PFSK-1 (cell line): ENCODE results near the gene HMCN2.

ENCODE experiments used
- FOXP2 ChIP-seq: optimal IDR thresholded peaks from 2 replicates; pipeline ENCODE3; 2011; ENCODE audit warnings: borderline replicate concordance, control low read depth, inconsistent platforms; ENCODE audit not compliant: insufficient read depth; ENCODE audit errors: extremely low read length, extremely low read depth
- POLR2AphosphoS5 ChIP-seq: IDR thresholded peaks from 2 replicates; pipeline ENCODE4 v1.6.1; 2012; ENCODE audit warnings: low read depth, mild to moderate bottlenecking, control low read depth, low read length, moderate library complexity
- SIN3A ChIP-seq: IDR thresholded peaks from 2 replicates; pipeline ENCODE4 v1.6.1; 2012; ENCODE audit warnings: mild to moderate bottlenecking, low read length, moderate library complexity, borderline replicate concordance; ENCODE audit not compliant: insufficient read depth
- TF ChIP-seq, protein P1 (sequence below), 2 experiments: IDR thresholded peaks; 2 replicates each; pipeline versions ENCODE4 v1.6.1 to v1.8.0; 2011 to 2012; ENCODE audit warnings: low read depth in 2 of 2, low read length in 2 of 2, control low read depth in 1 of 2, inconsistent platforms in 1 of 2, mild to moderate bottlenecking in 1 of 2, moderate library complexity in 1 of 2; ENCODE audit not compliant: insufficient read depth in 1 of 2

DNA sequence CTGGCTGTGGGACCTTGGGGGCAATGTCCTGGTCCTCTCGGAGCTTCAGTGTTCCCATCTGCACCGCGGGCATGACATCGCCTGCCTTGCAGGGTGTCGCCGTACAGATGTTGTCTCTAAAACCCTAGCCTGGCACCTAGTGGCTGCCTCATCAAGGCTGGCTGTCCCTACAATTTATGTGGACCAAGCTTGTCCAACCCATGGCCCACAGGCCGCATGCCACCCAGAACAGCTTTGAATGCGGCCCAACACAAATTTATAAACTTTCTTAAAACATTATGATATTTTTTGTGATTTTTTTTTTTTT is 160.9 kb downstream of the HMCN2 start:
- TF ChIP-seq, protein P1, sequence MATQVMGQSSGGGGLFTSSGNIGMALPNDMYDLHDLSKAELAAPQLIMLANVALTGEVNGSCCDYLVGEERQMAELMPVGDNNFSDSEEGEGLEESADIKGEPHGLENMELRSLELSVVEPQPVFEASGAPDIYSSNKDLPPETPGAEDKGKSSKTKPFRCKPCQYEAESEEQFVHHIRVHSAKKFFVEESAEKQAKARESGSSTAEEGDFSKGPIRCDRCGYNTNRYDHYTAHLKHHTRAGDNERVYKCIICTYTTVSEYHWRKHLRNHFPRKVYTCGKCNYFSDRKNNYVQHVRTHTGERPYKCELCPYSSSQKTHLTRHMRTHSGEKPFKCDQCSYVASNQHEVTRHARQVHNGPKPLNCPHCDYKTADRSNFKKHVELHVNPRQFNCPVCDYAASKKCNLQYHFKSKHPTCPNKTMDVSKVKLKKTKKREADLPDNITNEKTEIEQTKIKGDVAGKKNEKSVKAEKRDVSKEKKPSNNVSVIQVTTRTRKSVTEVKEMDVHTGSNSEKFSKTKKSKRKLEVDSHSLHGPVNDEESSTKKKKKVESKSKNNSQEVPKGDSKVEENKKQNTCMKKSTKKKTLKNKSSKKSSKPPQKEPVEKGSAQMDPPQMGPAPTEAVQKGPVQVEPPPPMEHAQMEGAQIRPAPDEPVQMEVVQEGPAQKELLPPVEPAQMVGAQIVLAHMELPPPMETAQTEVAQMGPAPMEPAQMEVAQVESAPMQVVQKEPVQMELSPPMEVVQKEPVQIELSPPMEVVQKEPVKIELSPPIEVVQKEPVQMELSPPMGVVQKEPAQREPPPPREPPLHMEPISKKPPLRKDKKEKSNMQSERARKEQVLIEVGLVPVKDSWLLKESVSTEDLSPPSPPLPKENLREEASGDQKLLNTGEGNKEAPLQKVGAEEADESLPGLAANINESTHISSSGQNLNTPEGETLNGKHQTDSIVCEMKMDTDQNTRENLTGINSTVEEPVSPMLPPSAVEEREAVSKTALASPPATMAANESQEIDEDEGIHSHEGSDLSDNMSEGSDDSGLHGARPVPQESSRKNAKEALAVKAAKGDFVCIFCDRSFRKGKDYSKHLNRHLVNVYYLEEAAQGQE (IDR thresholded peaks at IDR 0.05; ENCODE audit: insufficient read depth in 1 of 2, low read depth in 2 of 2, low read length in 2 of 2), result no peak
- TF ChIP-seq SIN3A (no peak), POLR2AphosphoS5 (no peak), FOXP2 (no peak)
